T-helper 2 cell treated with Interferon-gamma antibody and Interleukin-4, amounts not matched to agents 5 μg/mL and 100 μg/mL, for 36 hours (primary cell): ENCODE data around the gene ZFYVE28.
A peak's percentile ranks its signal among the peaks of the same experiment; 100 is the strongest.
"Not testable (repeated sequence)": the region's sequence is repeated elsewhere in the genome, so short reads cannot be mapped to it uniquely, and the experiment has no call there.

Source experiments
- DNase-seq: peaks from one replicate; pipeline ENCODE4 v3.0.0; 2021; ENCODE audit warnings: low spot score
- H3K27ac Mint-ChIP-seq: one replicate; pipeline ENCODE4 v1.8.0; 2021; ENCODE audit warnings: mild to moderate bottlenecking, mixed read lengths
- H3K27me3 Mint-ChIP-seq: one replicate; pipeline ENCODE4 v1.8.0; 2021; ENCODE audit warnings: low read depth, mixed read lengths
- H3K36me3 Mint-ChIP-seq: one replicate; pipeline ENCODE4 v1.8.0; 2021; ENCODE audit warnings: low read depth, mixed read lengths
- H3K4me1 Mint-ChIP-seq: one replicate; pipeline ENCODE4 v1.8.0; 2021; ENCODE audit warnings: low read depth, mixed read lengths
- H3K4me3 Mint-ChIP-seq: one replicate; pipeline ENCODE4 v1.8.0; 2022; ENCODE audit warnings: mild to moderate bottlenecking, moderate library complexity, mixed read lengths
- H3K9me3 Mint-ChIP-seq: one replicate; pipeline ENCODE4 v1.8.0; 2021; ENCODE audit warnings: mixed read lengths

ZFYVE28 gene

DNA sequence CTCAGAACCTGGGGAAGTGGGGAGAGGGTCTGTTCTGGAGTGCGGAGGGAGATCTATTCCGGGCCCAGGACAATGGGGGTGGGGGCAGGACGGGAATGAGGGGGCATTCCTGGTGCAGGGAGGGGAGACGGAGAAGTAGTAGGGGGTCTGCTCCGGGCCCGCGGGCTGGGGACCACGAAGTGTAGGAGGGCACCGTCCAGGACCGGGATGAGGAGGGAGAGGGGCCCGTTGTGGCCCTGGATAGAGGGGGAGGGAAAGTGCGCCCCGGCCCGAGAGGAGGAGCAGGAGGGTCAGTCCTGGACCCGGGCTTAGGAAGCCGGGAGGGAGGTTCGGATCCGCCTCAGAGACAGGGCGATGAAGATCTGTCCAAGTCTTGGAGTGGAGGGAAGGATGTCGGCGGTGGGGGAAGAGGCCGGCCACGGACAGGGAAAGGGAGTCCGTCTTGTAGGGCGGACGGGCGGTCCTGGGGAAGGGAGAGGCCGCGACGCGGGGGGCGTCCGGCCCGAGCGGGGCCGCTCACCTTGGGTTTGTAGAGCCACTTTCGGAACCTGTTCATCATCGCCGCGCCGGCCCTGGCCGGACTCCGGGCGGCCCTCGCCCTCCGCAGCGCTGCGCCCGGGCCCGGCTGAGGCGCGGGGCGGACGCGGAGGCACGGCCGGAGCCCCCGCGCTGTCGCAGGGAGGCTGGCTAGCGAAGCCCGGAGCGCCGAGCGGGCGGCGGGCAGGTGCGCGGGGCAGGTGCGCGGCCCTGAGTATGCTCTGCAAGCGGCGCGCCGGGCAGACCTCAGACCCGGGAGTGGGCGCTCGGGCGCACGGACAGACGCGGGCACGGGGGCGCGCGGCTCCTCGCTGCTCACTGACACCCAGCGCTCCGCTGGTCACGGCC, at the start of gene ZFYVE28:
Gene ZFYVE28, minus strand, starts transcription at position 881 of the 885 bp plus-strand sequence. Its CDS starts 322 bp downstream, at position 559.
- H3K4me1 Mint-ChIP-seq: peaks cover 36% of the 10 kb centered on the region
- H3K4me3 Mint-ChIP-seq: peak within 1 kb of the TSS; percentile 89
- peaks cover 5% of the 10 kb centered on the region for H3K36me3 Mint-ChIP-seq
- H3K27ac Mint-ChIP-seq: peak within 1 kb of the TSS; percentile 87
- no peaks in the 10 kb centered on the region for H3K9me3 Mint-ChIP-seq
- no peak for DNase-seq
- peaks cover 54% of the 10 kb centered on the region for H3K27me3 Mint-ChIP-seq

DNA sequence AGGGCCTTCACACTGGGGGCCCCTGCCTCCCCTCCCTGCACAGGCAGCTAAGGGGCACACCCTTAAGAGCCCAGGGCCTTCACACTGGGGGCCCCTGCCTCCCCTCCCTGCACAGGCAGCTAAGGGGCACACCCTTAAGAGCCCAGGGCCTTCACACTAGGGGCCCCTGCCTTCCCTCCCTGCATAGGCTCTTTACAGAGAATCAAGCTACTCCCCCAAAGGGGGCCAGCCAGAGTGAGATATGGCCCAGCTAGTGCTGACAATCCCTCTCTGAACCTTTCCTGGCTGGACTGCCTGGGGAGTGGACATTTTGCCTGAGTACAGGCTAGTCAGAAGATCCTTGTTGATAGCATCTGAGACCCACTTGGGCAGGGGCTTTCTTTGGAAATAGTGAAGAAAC, 47.1 kb upstream of the ZFYVE28 start:
- not testable (repeated sequence) for H3K27ac Mint-ChIP-seq, DNase-seq, H3K4me3 Mint-ChIP-seq, H3K9me3 Mint-ChIP-seq
- H3K27me3 Mint-ChIP-seq: peaks cover 15% of the 10 kb centered on the region
- peaks cover 13% of the 10 kb centered on the region for H3K36me3 Mint-ChIP-seq
- H3K4me1 Mint-ChIP-seq: peaks cover 23% of the 10 kb centered on the region

DNA sequence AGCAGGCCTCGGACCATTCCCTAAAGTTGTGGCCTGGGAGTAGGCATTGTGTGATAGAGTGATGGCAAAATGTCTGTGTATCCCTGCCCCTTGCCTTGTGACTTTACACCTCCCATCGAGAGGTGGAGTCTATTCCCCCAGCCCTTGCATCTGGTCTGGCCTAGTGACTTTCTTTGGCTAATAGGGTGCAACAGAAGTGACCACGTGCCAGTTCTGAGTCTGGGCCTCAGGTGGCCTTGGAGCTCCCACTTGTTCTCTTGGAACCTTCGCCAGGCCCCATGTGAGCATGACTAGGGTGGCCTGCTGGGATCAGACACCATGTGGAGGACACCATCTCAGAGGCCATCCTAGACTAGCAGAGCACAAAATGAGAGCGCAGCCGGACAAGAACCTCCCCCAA, 46.6 kb upstream of the ZFYVE28 start:
- Mint-ChIP-seq H3K9me3 (no peaks in the 10 kb centered on the region), H3K36me3 (peaks cover 8% of the 10 kb centered on the region), H3K27ac (no peak overlapping the region), H3K4me1 (peaks cover 18% of the 10 kb centered on the region), H3K4me3 (no peak overlapping the region), H3K27me3 (peaks cover 15% of the 10 kb centered on the region)
- DNase-seq: no peak

DNA sequence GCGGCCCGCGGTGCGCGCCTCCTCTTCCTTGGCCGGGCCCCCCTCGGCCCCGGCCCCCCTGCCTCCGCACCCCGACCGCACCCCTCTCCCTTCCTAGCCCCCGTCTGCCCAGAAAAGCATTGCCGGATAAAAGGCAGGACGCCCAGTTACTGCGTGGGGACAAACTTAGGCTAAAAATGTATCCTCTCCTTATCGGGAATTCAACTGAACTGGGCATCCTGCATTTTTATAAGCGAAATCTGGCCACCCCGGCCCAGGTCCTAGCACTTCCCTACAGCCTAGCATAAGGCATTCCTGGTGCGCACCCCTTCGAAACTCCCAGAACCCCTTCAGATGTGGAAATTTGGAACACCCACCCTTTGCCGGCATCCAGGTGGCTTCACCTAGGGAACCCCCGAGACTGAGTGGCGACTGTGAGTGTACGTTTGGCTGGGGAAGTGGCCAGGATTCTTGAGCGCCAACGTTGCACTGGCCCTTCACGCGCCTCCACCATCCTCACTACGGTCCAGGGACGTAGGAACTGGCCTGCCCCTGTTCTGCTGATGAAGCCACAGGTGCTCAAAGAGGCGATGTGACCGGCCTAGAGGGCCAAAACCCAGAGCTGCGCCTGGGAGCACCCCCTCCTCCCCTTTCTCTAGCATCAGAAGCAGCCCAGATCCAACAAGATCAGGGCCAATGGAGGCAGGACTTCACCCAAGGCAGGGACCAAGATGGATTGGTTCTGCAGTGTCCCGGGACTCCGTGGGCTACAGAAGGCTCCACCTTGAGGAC, 44.7 kb upstream of the ZFYVE28 start:
- H3K4me1 Mint-ChIP-seq: peaks cover 15% of the 10 kb centered on the region
- peaks cover 19% of the 10 kb centered on the region for H3K27me3 Mint-ChIP-seq
- no peak for DNase-seq
- H3K4me3 Mint-ChIP-seq: peak overlapping the region; percentile 69
- peaks cover 3% of the 10 kb centered on the region for H3K36me3 Mint-ChIP-seq
- H3K9me3 Mint-ChIP-seq: no peaks in the 10 kb centered on the region
- no peak overlapping the region for H3K27ac Mint-ChIP-seq

DNA sequence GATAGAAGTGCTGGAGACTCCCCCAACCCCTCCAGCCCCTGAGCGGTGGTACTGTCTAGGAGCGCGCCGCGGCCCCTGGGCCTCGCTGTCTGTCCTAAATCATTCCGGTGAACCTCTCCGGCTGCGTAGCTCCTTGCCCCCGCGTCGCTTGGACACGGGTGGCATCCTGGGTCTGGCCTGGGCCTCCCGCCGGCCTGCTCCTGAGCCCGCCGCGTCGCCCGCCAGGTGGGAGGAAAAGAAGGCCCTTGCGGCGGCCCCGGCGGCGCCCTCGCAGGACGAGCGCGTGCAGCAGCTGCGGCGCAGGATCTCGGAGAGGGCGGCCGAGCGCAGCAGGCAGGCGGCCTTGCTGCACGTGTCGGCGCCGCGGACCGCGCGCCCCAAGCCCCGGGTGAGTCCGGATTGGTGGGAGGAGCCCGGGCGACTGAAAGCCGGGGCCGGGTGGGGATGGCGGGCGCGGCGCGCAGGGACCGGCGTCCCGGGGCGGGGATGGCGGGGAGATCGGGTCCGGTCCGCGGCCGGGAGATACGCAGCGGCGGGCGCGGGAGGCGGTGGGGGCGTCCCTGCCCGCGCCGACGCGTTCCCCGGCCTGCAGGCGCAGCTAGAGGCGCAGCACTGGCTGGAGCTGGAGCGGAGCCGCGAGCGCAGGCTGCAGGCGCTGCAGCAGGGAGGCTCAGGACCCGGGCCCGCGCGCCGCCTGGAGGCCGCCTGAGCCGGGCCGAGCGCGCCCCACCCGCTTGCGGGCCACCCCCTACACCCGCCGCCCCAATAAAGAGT, 44.0 kb upstream of the ZFYVE28 start:
- Mint-ChIP-seq H3K36me3 (no peaks in the 10 kb centered on the region), H3K27me3 (peaks cover 19% of the 10 kb centered on the region), H3K4me1 (peaks cover 13% of the 10 kb centered on the region), H3K4me3 (peak overlapping the region; percentile 77), H3K9me3 (no peaks in the 10 kb centered on the region), H3K27ac (no peak overlapping the region)
- peak; percentile 70 for DNase-seq

DNA sequence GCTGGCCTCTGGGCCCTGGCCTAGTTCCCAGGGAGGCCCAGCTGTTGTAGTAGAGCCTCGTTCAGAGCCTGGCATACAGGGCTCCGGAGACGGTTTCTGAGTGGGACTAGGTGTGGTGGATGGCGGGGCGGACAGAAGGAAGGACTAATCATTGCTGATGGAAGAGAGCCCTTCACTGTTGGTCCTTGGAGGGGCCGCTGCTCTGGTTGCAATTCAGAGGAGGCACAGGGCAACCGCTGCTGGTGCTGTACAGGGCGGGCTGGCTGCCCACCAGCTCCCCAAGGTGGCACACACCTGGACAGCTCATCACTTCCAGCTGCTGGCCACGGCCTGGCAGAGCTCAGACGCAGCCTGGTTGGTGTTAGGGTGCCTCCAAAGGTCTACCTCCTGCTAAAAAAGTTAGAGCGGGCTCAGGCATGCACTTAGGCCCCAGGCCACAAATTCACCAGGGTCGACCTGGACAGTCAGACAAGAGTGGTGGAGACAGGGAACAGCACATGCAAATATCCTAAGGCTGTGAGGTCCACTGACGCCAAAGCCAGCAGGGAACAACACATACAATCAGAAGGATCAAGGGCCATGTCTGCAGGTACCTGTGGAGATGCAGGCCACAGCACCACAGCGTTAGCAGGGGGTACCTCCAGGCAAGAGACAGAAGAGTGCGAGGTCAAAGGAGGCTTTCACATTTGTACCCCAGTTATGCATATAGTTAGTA, 43.0 kb upstream of the ZFYVE28 start:
- Mint-ChIP-seq H3K27ac (no peak overlapping the region), H3K4me1 (peaks cover 10% of the 10 kb centered on the region), H3K9me3 (no peaks in the 10 kb centered on the region), H3K27me3 (peaks cover 19% of the 10 kb centered on the region), H3K36me3 (no peaks in the 10 kb centered on the region), H3K4me3 (peak overlapping the region; percentile 77)
- DNase-seq: no peak

DNA sequence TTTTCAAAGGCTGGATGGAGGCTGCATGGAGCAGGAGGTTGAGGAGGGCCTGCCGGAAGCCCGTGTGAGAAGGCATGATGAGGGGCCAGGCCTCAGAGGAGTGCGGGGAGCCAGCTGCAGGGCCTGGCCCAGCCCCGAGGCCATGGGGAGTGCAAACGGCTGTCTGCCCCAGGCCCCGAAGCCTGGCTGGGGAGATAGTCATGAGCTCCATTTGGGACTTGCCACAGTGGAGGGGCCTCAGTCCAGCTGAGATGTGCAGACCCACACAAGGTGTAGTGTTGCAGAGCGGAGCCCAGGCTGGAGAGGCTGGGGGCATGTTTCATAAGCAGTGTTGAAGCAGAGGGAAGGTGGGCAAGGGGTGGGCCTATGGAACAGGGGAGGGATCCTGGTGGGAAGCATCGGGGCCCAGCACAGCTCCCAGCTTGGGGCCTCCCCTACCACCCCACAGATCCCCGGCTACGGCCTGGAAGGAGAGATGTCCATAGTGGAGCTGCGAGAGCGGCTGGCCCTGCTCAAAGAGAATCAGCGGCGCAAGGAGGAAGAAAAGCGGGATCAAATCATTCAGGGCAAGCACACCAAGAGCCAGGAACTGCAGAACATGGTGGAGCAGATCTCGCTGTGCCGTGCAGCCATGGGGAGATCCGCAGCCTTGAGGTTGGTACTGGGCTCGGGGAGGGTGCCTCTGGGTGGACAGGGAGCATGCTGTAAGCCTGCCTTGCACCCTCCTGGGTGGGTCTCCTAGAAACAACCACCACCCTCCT, 41.3 kb upstream of the ZFYVE28 start:
- Mint-ChIP-seq H3K27me3 (peaks cover 19% of the 10 kb centered on the region), H3K4me1 (peaks cover 10% of the 10 kb centered on the region), H3K36me3 (no peaks in the 10 kb centered on the region), H3K9me3 (no peaks in the 10 kb centered on the region), H3K4me3 (no peak overlapping the region), H3K27ac (no peak overlapping the region)
- no peak for DNase-seq

DNA sequence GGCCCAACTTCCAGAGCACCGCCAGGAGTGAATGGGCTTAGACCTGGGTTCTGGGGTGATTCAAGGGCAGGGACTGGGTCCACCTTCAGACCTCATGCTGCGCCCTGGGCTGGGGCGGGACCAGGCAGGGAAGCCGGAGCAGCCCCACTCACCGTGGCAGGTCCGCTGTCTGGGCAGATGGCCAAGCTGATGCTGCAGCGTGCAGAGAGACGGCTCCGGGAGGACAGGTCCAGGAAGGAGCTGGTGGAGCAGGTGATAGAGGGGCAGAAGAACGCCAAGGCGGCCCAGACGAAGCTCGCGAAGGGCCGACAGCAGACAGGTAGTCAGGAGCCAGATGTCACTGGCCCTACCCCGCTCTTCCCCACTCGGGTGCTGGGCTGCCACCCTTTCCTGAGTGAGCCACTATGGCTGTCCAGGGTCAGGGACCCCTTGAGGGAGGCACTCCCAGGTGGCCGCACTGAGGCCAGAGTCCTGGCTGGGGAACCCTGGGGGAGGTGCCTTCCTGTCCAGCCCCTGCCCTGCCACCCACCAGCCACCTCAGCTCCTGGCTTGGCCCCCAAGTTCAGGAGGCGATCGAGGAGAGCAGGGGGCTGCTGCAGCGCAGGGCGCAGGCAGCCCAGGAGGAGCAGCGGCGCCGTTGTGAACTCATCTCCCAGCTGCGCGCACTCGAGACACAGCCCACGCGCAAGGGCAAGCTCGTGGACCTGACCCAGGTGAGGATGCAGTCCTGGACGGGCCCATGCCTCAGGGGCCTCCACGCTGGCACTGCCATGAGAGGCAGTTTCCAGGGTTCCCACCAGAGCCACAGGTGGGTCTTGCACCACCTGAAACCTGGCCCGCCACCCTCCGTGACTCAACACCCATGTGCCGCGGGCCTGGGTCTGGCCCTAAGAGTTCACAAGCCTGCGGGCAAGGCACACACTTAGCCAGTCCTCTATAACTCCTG, 40.4 kb upstream of the ZFYVE28 start:
- H3K4me3 Mint-ChIP-seq: no peak overlapping the region

DNA sequence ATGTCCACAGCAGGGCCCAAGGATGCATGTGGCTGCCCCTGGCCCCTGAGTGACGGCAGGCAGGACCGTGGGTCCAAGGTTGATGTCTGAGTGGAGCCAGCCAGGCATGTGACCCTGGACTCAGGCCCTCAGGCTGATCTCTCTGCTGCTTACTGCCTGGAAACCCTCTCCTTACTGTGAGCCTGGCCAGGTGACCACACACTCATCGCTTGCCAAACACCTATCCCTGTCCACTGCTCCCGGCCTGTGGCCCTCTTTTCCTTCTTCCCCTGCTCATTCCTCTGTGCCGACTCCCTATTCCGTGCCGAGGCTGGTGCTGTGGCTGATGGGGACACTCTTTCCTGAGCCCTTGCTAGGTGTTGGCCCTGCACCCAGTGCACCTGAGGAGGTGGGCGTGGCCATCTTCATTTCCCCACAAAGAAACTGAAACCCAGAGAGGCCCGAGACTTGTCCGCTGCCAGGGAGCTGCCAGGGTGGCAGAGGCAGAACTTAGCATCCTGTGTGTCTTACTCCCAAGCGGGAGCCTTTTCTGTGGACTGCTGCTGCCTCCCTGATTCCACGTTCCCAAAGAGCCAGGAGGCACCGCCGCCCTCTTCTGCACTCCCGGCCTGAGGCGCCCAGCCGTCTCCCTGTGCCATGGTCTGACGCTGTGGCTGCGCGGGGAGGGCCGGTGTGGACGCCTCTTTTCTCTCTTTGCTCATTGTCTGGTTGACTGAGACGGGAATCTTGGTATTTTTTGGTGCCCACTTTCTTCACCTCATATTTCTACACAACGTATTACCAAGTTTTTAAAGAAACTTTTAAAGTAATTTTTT, 39.2 kb upstream of the ZFYVE28 start:
- H3K4me3 Mint-ChIP-seq: no peak overlapping the region
- H3K27me3 Mint-ChIP-seq: peaks cover 15% of the 10 kb centered on the region
- peaks cover 6% of the 10 kb centered on the region for H3K4me1 Mint-ChIP-seq
- H3K9me3 Mint-ChIP-seq: no peaks in the 10 kb centered on the region
- no peak overlapping the region for H3K27ac Mint-ChIP-seq
- no peak for DNase-seq
- no peaks in the 10 kb centered on the region for H3K36me3 Mint-ChIP-seq

More for the DNA sequence above, 40.4 kb upstream of the ZFYVE28 start:
- Mint-ChIP-seq H3K27ac (no peak overlapping the region), H3K27me3 (peaks cover 18% of the 10 kb centered on the region), H3K9me3 (no peaks in the 10 kb centered on the region), H3K36me3 (no peaks in the 10 kb centered on the region), H3K4me1 (peaks cover 10% of the 10 kb centered on the region)
- DNase-seq: no peak

DNA sequence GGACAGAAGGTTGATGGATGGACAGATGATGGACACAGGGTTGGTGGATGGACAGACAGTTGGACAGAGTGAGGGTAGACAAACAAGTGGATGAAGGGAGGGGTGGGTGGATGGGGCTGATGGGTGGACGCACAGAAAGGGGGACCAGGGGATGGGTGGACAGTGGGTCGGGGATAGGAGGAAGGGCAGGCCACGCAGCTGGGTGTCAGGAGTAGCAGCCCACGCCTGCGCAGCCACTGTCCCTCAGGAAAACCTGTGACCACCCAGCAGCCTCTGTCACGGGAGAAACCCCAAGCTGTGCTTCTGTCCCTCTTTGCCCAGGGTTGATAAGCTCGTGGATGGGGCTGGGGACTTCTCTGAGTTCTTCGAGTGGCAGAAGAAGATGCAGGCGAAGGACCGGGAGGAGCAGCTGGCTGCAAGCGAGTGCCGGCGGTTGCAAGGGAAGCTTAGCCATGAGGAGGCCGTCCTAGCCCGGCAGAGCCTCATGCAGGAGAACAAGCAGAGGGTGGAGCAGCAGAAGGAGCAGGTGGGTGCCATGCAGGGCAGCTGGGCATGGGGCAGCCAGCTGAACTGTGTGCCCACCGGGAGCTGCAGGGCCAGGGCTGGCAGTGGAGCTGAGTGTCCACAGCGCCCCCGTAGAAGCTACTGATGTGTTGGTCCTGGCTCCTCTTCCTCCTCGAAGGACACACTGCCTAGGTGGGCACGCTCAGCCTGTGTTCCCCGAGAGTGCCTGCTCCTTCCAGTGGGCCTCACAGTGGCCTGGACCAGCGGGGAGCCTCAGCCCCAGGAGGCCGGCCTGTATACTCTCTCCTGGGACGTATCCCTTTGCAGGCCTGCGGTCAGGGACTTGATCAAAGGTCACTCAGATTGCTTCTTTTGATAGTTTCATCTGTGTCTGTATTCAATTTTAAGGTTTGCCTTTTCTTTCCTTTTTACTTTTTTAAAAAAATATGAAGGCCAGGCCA, 33.7 kb upstream of the ZFYVE28 start:
- no peak overlapping the region for H3K27ac Mint-ChIP-seq
- H3K27me3 Mint-ChIP-seq: no peaks in the 10 kb centered on the region
- H3K36me3 Mint-ChIP-seq: no peaks in the 10 kb centered on the region
- no peak for DNase-seq
- no peak overlapping the region for H3K4me3 Mint-ChIP-seq
- no peaks in the 10 kb centered on the region for H3K4me1 Mint-ChIP-seq
- H3K9me3 Mint-ChIP-seq: no peaks in the 10 kb centered on the region
